IPS-18c (cell line): Measurements from ENCODE around the gene PLPPR1.

Experiments used
- H3K4me3 ChIP-seq: 2 replicates; pipeline ENCODE4 v1.7.0; 2013; ENCODE audit warnings: low read depth, mild to moderate bottlenecking, low read length, moderate library complexity; ENCODE audit not compliant: insufficient read depth
- H3K9me3 ChIP-seq: one replicate; pipeline ENCODE4 v1.6.1; 2013; ENCODE audit warnings: mild to moderate bottlenecking, low read length, moderate library complexity; ENCODE audit not compliant: control insufficient read depth, insufficient read depth

PLPPR1 gene

GRCh38 chr9:101369884-101370531 lies 341.5 kb downstream of the PLPPR1 start:
- H3K9me3 ChIP-seq: no peaks in the 10 kb centered on the region
- no peak overlapping the region for H3K4me3 ChIP-seq

- no peak overlapping the region for H3K4me3 ChIP-seq
- H3K9me3 ChIP-seq: no peaks in the 10 kb centered on the region
Measured at GRCh38 chr9:101371813-101372212, 343.3 kb downstream of the PLPPR1 start.

- Histone ChIP-seq H3K9me3 (no peaks in the 10 kb centered on the region), H3K4me3 (no peak overlapping the region)
Measured at GRCh38 chr9:101372327-101373118, 344.0 kb downstream of the PLPPR1 start.
